HK-2 (cell line): Measurements from ENCODE around the gene SLC16A5.
A peak's percentile ranks its signal among the peaks of the same experiment; 100 is the strongest.
"Not testable (repeated sequence)": the region's sequence is repeated elsewhere in the genome, so short reads cannot be mapped to it uniquely, and the experiment has no call there.

ENCODE experiments used
- DNase-seq: peaks from one replicate; pipeline ENCODE4 v3.0.0-alpha.2; 2018; ENCODE audit not compliant: unreplicated experiment

SLC16A5 gene

GRCh38 chr17:75110234-75110937, 22.6 kb downstream of the SLC16A5 start:
- DNase-seq: no peak

GRCh38 chr17:75111777-75112335, 24.1 kb downstream of the SLC16A5 start:
- DNase-seq: no peak

GRCh38 chr17:75113798-75114551, 26.2 kb downstream of the SLC16A5 start:
- peak; percentile 85 for DNase-seq

GRCh38 chr17:75114552-75115314, 27.0 kb downstream of the SLC16A5 start:
- no peak for DNase-seq

- no peak for DNase-seq
These were observed 27.8 kb downstream of the SLC16A5 start for GRCh38 chr17:75115555-75115954.

GRCh38 chr17:75116737-75117136, 29.0 kb downstream of the SLC16A5 start:
- DNase-seq: no peak

- no peak for DNase-seq
These were observed 30.6 kb downstream of the SLC16A5 start for GRCh38 chr17:75118307-75118706.

GRCh38 chr17:75124041-75124818, 36.5 kb downstream of the SLC16A5 start:
- DNase-seq: peak; percentile 94

GRCh38 chr17:75124819-75125162, 37.0 kb downstream of the SLC16A5 start:
- no peak for DNase-seq

- DNase-seq: no peak
These were observed 38.2 kb downstream of the SLC16A5 start for GRCh38 chr17:75125984-75126383.

GRCh38 chr17:75126954-75127353, 39.2 kb downstream of the SLC16A5 start:
- no peak for DNase-seq

- DNase-seq: not testable (repeated sequence)
These were observed 40.2 kb downstream of the SLC16A5 start for GRCh38 chr17:75127936-75128335.

- no peak for DNase-seq
These were observed 41.1 kb downstream of the SLC16A5 start for GRCh38 chr17:75128694-75129505.

GRCh38 chr17:75129576-75129975, 41.8 kb downstream of the SLC16A5 start:
- no peak for DNase-seq

- no peak for DNase-seq
These were observed 42.4 kb downstream of the SLC16A5 start for GRCh38 chr17:75130059-75130631.

- DNase-seq: peak; percentile 65
These were observed 43.0 kb downstream of the SLC16A5 start for GRCh38 chr17:75130632-75131277.

- DNase-seq: peak; percentile 86
These were observed 43.7 kb downstream of the SLC16A5 start, which contains the start of gene NT5C for GRCh38 chr17:75131278-75132017. Gene NT5C (minus strand): TSS chr17:75131742. CDS start chr17:75131707, 35 bp downstream.

- not testable (repeated sequence) for DNase-seq
These were observed 44.6 kb downstream of the SLC16A5 start for GRCh38 chr17:75132018-75133000.
